NT2/D1 (cell line): ENCODE results near the gene COBL.

Experiments
- SUZ12 ChIP-seq: IDR thresholded peaks from 2 replicates; pipeline ENCODE4 v1.6.1; 2011; ENCODE audit not compliant: insufficient read length, insufficient read depth; ENCODE audit errors: extremely low read depth
- ZNF274 ChIP-seq: IDR thresholded peaks from 2 replicates; pipeline ENCODE4 v1.6.1; 2011; ENCODE audit warnings: mild to moderate bottlenecking, low read depth, low read length

- TF ChIP-seq SUZ12 = no peak
- no peak for TF ChIP-seq ZNF274
These were observed 205.2 kb downstream of the COBL start for GRCh38 chr7:51111241-51111940.
